Measurements from ENCODE around the gene CLTA. TPM values are rescaled to one million over a fixed set of nuclear protein-coding genes. Genes with fewer than 3 reads are reported as not detected.

CLTA gene
- total and polyA plus RNA-seq, 2 of the 8 experiments (the other 6 are each of a cell fraction or from before 2014, with no cell fraction given), result 137 to 236 TPM

- H3K79me1 ChIP-seq (ENCODE audit: low read depth, low read length), result peaks cover 15% of the 10 kb centered on the region
- POLR2A ChIA-PET (ENCODE audit: partially characterized antibody), result interaction anchor here (1.3 to 1.5 kb wide), 3 partner anchors 9 to 51 kb away, joined by 3 to 6 read pairs (median 6); partner anchors contain the start of genes CLTA and GNE
- no peak overlapping the region for H3K4me2 ChIP-seq (ENCODE audit: insufficient read depth in 1 of 2, low read depth in 2 of 2, low read length in 2 of 2)
These were observed 16.9 kb downstream of the CLTA start for GRCh38 chr9:36207546-36208012.

More at GRCh38 chr9:36207546-36208012, 16.9 kb downstream of the CLTA start:
- TF ChIP-seq RBBP5 (IDR thresholded peaks at IDR 0.05; ENCODE audit: borderline replicate concordance, low read depth, low read length) (no peak), KDM1A (IDR thresholded peaks at IDR 0.05; ENCODE audit: borderline replicate concordance, low read length) (no peak), JUND (IDR thresholded peaks at IDR 0.05; ENCODE audit: low read length) (no peak), SIRT6 (IDR thresholded peaks at IDR 0.05; ENCODE audit: low read length) (no peak), GABPA (IDR thresholded peaks at IDR 0.05; ENCODE audit: borderline replicate concordance, insufficient read depth, low read length) (no peak), SIX5 (IDR thresholded peaks at IDR 0.05; ENCODE audit: low read depth, low read length) (no peak), KDM5A (IDR thresholded peaks at IDR 0.05; ENCODE audit: low read length) (no peak)
- H2BK15ac ChIP-seq (ENCODE audit: low read length), result no peak overlapping the region
- H2AFZ ChIP-seq (ENCODE audit: low read length), result no peak overlapping the region
- H3K23ac ChIP-seq (ENCODE audit: insufficient read length), result no peak overlapping the region
- H2BK120ac ChIP-seq (replicated peaks; ENCODE audit: low read depth, low read length), result no peak overlapping the region
- H4K5ac ChIP-seq (ENCODE audit: insufficient read length, low read depth, low read length), result no peak overlapping the region
- no peak overlapping the region for H3K14ac ChIP-seq (ENCODE audit: insufficient read length)
- no peak overlapping the region for H4K91ac ChIP-seq (replicated peaks; ENCODE audit: insufficient read length, low read length)
- no peaks in the 10 kb centered on the region for H3K23me2 ChIP-seq (ENCODE audit: low read depth, low read length)
- H3K4me3 ChIP-seq (ENCODE audit: extremely low read depth in 1 of 4, insufficient read depth in 2 of 4, low read depth in 3 of 4, low read length in 4 of 4), result no peak overlapping the region
- no peak overlapping the region for H2BK12ac ChIP-seq (ENCODE audit: low read depth, low read length)
- no peak overlapping the region for H3K4ac ChIP-seq (replicated peaks; ENCODE audit: insufficient read length, low read depth, low read length)
- no peaks in the 10 kb centered on the region for H3K27me3 ChIP-seq (replicated peaks in 1 of 4; ENCODE audit: control insufficient read depth in 3 of 4, extremely low read depth in 1 of 4, insufficient read depth in 3 of 4, low read length in 3 of 4)
- H2BK5ac ChIP-seq (ENCODE audit: low read depth, low read length), result no peak overlapping the region
- no peak overlapping the region for H3K9ac ChIP-seq (replicated peaks in 1 of 4; ENCODE audit: extremely low read depth in 1 of 4, low read depth in 3 of 4, low read length in 3 of 4)
- no peaks in the 10 kb centered on the region for H3K9me3 ChIP-seq (ENCODE audit: insufficient read depth in 2 of 2, low read depth in 1 of 2, low read length in 1 of 2)
- H2AK5ac ChIP-seq (ENCODE audit: low read depth, low read length), result no peak overlapping the region
- DNase-seq (ENCODE audit: low read depth in 1 of 2, low spot score in 2 of 2) (no peak), FAIRE-seq (no peak)
- no peak overlapping the region for H3K27ac ChIP-seq (ENCODE audit: low read depth, low read length)
- H3K18ac ChIP-seq (ENCODE audit: extremely low read depth, low read length), result no peak overlapping the region
- H3K36me3 ChIP-seq (ENCODE audit: control insufficient read depth in 2 of 4, insufficient read depth in 4 of 4, low read length in 3 of 4), result peaks cover 35 to 98% (median 77%) of the 10 kb centered on the region in 4 experiments
- H4K20me1 ChIP-seq (replicated peaks in 1 of 2; ENCODE audit: control insufficient read depth in 1 of 2, insufficient read depth in 2 of 2, low read length in 2 of 2), result peaks cover 12 to 37% of the 10 kb centered on the region in 2 experiments
- 75% methylated on average over 1 of the region's 1 CpG; no CpG with 5 or more reads in 1 of the 2 experiments for WGBS, 2 experiments (ENCODE audit: extremely low coverage in 1 of 2, insufficient coverage in 1 of 2, insufficient read length in 1 of 2, insufficient replicate concordance in 2 of 2, low coverage in 1 of 2, low lambda C conversion rate in 2 of 2, missing lambda C conversion rate in 1 of 2)
- H4K8ac ChIP-seq (ENCODE audit: extremely low read depth, insufficient read depth, low read length), result no peak overlapping the region
- no peak overlapping the region for H3K56ac ChIP-seq (replicated peaks; ENCODE audit: insufficient read length, low read depth, low read length)
- H3K79me2 ChIP-seq (ENCODE audit: control insufficient read depth in 1 of 2, insufficient read depth in 2 of 2, low read length in 2 of 2), result peaks cover 3 to 65% of the 10 kb centered on the region in 2 experiments; a peak in 2 of 4 replicates
- no peak overlapping the region for H2BK20ac ChIP-seq (ENCODE audit: low read length)
- no peaks in the 10 kb centered on the region; a peak in 1 of 7 replicates for H3K4me1 ChIP-seq (replicated peaks in 1 of 4; ENCODE audit: control insufficient read depth in 3 of 4, insufficient read depth in 4 of 4, low read length in 3 of 4)
- CTCF ChIA-PET (ENCODE audit: partially characterized antibody), result interaction anchor here (0.9 to 1.5 kb wide), 3 partner anchors 9 to 121 kb away, joined by 3 to 4 read pairs (median 3); no protein-coding TSS in a partner anchor

All from H1 (cell line).